Stimulated activated naive CD4-positive, alpha-beta T cell (primary cell): ENCODE results near the gene SLC28A2.
"Not testable (repeated sequence)": the region's sequence is repeated elsewhere in the genome, so short reads cannot be mapped to it uniquely, and the experiment has no call there.

ENCODE experiments used
- DNase-seq, 6 experiments: peaks; one replicate each; lab custom pipeline; 2025; lab: John Stamatoyannopoulos, UW

Gene SLC28A2

GRCh38 chr15:45251888-45252287 is at the start of gene SLC28A2:
TSS of gene SLC28A2 (plus strand) at chr15:45252234. CDS start at chr15:45253216, 982 bp downstream.
- no peak for DNase-seq

GRCh38 chr15:45203182-45203581 is 48.9 kb upstream of the SLC28A2 start:
- DNase-seq, result no peak

GRCh38 chr15:45205192-45205591 is 46.8 kb upstream of the SLC28A2 start:
- peak; percentile 9 to 48 (median 26) for DNase-seq

GRCh38 chr15:45212493-45212892 is 39.5 kb upstream of the SLC28A2 start:
- DNase-seq, result no peak

GRCh38 chr15:45221053-45221599 is 30.9 kb upstream of the SLC28A2 start:
- DNase-seq, result no peak

GRCh38 chr15:45221967-45222366 is 30.1 kb upstream of the SLC28A2 start:
- no peak for DNase-seq

- DNase-seq, result no peak
Measured at GRCh38 chr15:45224621-45225217, 27.3 kb upstream of the SLC28A2 start.

GRCh38 chr15:45225506-45226273 is 26.3 kb upstream of the SLC28A2 start:
- DNase-seq, result no peak

- DNase-seq, result no peak
Measured at GRCh38 chr15:45228931-45229330, 23.1 kb upstream of the SLC28A2 start.

GRCh38 chr15:45230245-45230965 is 21.6 kb upstream of the SLC28A2 start:
- no peak for DNase-seq

GRCh38 chr15:45231132-45231531 is 20.9 kb upstream of the SLC28A2 start:
- no peak for DNase-seq

GRCh38 chr15:45231864-45232562 is 20.0 kb upstream of the SLC28A2 start:
- no peak for DNase-seq

GRCh38 chr15:45234562-45235235 is 17.3 kb upstream of the SLC28A2 start:
- no peak for DNase-seq

GRCh38 chr15:45236806-45237205 is 15.2 kb upstream of the SLC28A2 start:
- DNase-seq, result not testable (repeated sequence)

- no peak for DNase-seq
Measured at GRCh38 chr15:45242289-45242688, 9.7 kb upstream of the SLC28A2 start.

- DNase-seq, result no peak
Measured at GRCh38 chr15:45249125-45249780, 2.8 kb upstream of the SLC28A2 start.

GRCh38 chr15:45253330-45253729 is 1.3 kb downstream of the SLC28A2 start:
- no peak for DNase-seq

- no peak for DNase-seq
Measured at GRCh38 chr15:45254405-45254804, 2.4 kb downstream of the SLC28A2 start.

- DNase-seq, result not testable (repeated sequence)
Measured at GRCh38 chr15:45254824-45255223, 2.8 kb downstream of the SLC28A2 start.

- no peak for DNase-seq
Measured at GRCh38 chr15:45259796-45260195, 7.8 kb downstream of the SLC28A2 start.

- no peak for DNase-seq
Measured at GRCh38 chr15:45262906-45263461, 10.9 kb downstream of the SLC28A2 start.
